CD4-positive, alpha-beta T cell (primary cell): ENCODE results near the gene ACVR1. TPM values are rescaled to one million over a fixed set of nuclear protein-coding genes. Genes with fewer than 3 reads are reported as not detected.

Experiments used
- ATAC-seq: fragments of 200-7000 bp; cut with Tn5 transposase; one replicate; pipeline ENCODE4 v1.10.0; 2022; ENCODE audit warnings: mild to moderate bottlenecking; ENCODE audit not compliant: poor library complexity
- CTCF ChIA-PET: fragments of 350-600 bp; sonication (Branson Sonifier 250); formaldehyde crosslinking; loops from one replicate; lab custom pipeline; 2021; ENCODE audit warnings: antibody characterized with exemption, inconsistent platforms; lab: Charles Lee
- POLR2A ChIA-PET: fragments of 350-600 bp; sonication (Branson Sonifier 250); formaldehyde crosslinking; loops from one replicate; lab custom pipeline; 2021; ENCODE audit warnings: antibody characterized with exemption, inconsistent platforms; lab: Charles Lee
- DNase-seq, 14 experiments: peaks; one replicate each; pipeline ENCODE4 v3.0.0-alpha.2; 2013 to 2020; ENCODE audit warnings: mixed read lengths in 2 of 14
- H3K27ac ChIP-seq, 2 donors: one replicate each; pipeline versions ENCODE4 v1.5.1 to v1.7.0; 2013; ENCODE audit warnings: low read length in 2 of 2, low read depth in 1 of 2, mild to moderate bottlenecking in 1 of 2
- H3K27me3 ChIP-seq, 2 experiments: 1 replicate in 1 of 2; 2 replicates in 1 of 2; pipeline versions ENCODE4 v1.6.1 to v1.7.0; 2013; ENCODE audit warnings: low read length in 2 of 2, control low read depth in 1 of 2, mild to moderate bottlenecking in 1 of 2, moderate library complexity in 1 of 2; ENCODE audit not compliant: insufficient read depth in 2 of 2, control insufficient read depth in 1 of 2
- H3K36me3 ChIP-seq: one replicate; pipeline ENCODE4 v1.6.1; 2013; ENCODE audit warnings: low read length, control low read depth; ENCODE audit not compliant: insufficient read depth
- H3K4me1 ChIP-seq: one replicate; pipeline ENCODE4 v1.6.1; 2013; ENCODE audit warnings: low read length, control low read depth; ENCODE audit not compliant: insufficient read depth
- H3K4me3 ChIP-seq: one replicate; pipeline ENCODE4 v1.5.1; 2013; ENCODE audit warnings: mild to moderate bottlenecking, low read length, moderate library complexity
- H3K9me3 ChIP-seq, 2 experiments: 1 replicate in 1 of 2; 2 replicates in 1 of 2; pipeline versions ENCODE4 v1.6.1 to v1.7.0; 2013; ENCODE audit warnings: low read length in 2 of 2, mild to moderate bottlenecking in 2 of 2, control low read depth in 1 of 2, moderate library complexity in 1 of 2; ENCODE audit not compliant: control insufficient read depth in 1 of 2, insufficient read depth in 1 of 2
- H3K27ac Mint-ChIP-seq: one replicate; pipeline ENCODE4 v1.8.0; 2020; ENCODE audit warnings: mixed read lengths
- H3K27me3 Mint-ChIP-seq: one replicate; pipeline ENCODE4 v1.8.0; 2021; ENCODE audit warnings: mixed read lengths
- H3K36me3 Mint-ChIP-seq: one replicate; pipeline ENCODE4 v1.8.0; 2021; ENCODE audit warnings: low read depth, mixed read lengths
- H3K4me1 Mint-ChIP-seq: one replicate; pipeline ENCODE4 v1.8.0; 2021; ENCODE audit warnings: low read depth, mixed read lengths
- H3K4me3 Mint-ChIP-seq: one replicate; pipeline ENCODE4 v1.8.0; 2020; ENCODE audit warnings: mild to moderate bottlenecking, mixed read lengths
- H3K9me3 Mint-ChIP-seq: one replicate; pipeline ENCODE4 v1.8.0; 2020; ENCODE audit warnings: mixed read lengths
- CTCF ChIP-seq: fragments of 200-600 bp; IDR thresholded peaks from one replicate; pipeline ENCODE4 v1.8.0; 2022; ENCODE audit warnings: antibody characterized with exemption, mild to moderate bottlenecking
- intact Hi-C, 2 experiments: fragments of 100-400 bp; cut with DNase I in 1 of 2; cut with micrococcal nuclease in 1 of 2; formaldehyde crosslinking; loops; one replicate each; pipeline versions ENCODE4 v1.15.1 to v1.9.0; 2023 to 2025; cut with DNase I, micrococcal nuclease
- total RNA-seq, 174 experiments: library from RNA in 2 of 174; stranded (reverse) in 2 of 174; gene quantifications; one replicate each; pipeline ENCODE4 v1.2.3 and lab custom pipeline; 2021 to 2026

ACVR1 gene
- total RNA-seq, 2 experiments from 2014 or later: 14.3 to 16.7 TPM

GRCh38 chr2:157732596-157732995 is 143.5 kb downstream of the ACVR1 start:
- no peaks in the 10 kb centered on the region for H3K27me3 ChIP-seq
- H3K36me3 ChIP-seq: peaks cover 44% of the 10 kb centered on the region
- no peak overlapping the region for H3K27ac Mint-ChIP-seq
- no peak for TF ChIP-seq CTCF
- DNase-seq (no peak), ATAC-seq (no peak)
- H3K4me3 Mint-ChIP-seq: no peak overlapping the region
- H3K4me3 ChIP-seq: no peak overlapping the region
- H3K4me1 Mint-ChIP-seq: no peaks in the 10 kb centered on the region
- H3K36me3 Mint-ChIP-seq: peaks cover 97% of the 10 kb centered on the region
- intact Hi-C loops: no loop called here
- CTCF ChIA-PET: no interaction called here
- no peaks in the 10 kb centered on the region for H3K27me3 Mint-ChIP-seq
- H3K9me3 Mint-ChIP-seq: peaks cover 7% of the 10 kb centered on the region
- POLR2A ChIA-PET: no interaction called here
- no peaks in the 10 kb centered on the region for H3K9me3 ChIP-seq
- no peaks in the 10 kb centered on the region for H3K4me1 ChIP-seq
- no peak overlapping the region for H3K27ac ChIP-seq

GRCh38 chr2:157727693-157728092 is 148.4 kb downstream of the ACVR1 start:
- no peak overlapping the region for H3K4me3 ChIP-seq
- H3K27ac ChIP-seq: no peak overlapping the region
- no peaks in the 10 kb centered on the region for H3K27me3 Mint-ChIP-seq
- DNase-seq (no peak), ATAC-seq (no peak)
- no peak for TF ChIP-seq CTCF
- H3K4me1 ChIP-seq: no peaks in the 10 kb centered on the region
- peaks cover 14% of the 10 kb centered on the region for H3K9me3 Mint-ChIP-seq
- peaks cover 94% of the 10 kb centered on the region for H3K36me3 Mint-ChIP-seq
- H3K36me3 ChIP-seq: peaks cover 3% of the 10 kb centered on the region
- POLR2A ChIA-PET: no interaction called here
- H3K9me3 ChIP-seq: peaks cover 4 to 16% of the 10 kb centered on the region in 2 experiments
- intact Hi-C loops: no loop called here
- no peak overlapping the region for H3K4me3 Mint-ChIP-seq
- H3K4me1 Mint-ChIP-seq: no peaks in the 10 kb centered on the region
- H3K27ac Mint-ChIP-seq: no peak overlapping the region
- CTCF ChIA-PET: no interaction called here
- H3K27me3 ChIP-seq: no peaks in the 10 kb centered on the region

DNA sequence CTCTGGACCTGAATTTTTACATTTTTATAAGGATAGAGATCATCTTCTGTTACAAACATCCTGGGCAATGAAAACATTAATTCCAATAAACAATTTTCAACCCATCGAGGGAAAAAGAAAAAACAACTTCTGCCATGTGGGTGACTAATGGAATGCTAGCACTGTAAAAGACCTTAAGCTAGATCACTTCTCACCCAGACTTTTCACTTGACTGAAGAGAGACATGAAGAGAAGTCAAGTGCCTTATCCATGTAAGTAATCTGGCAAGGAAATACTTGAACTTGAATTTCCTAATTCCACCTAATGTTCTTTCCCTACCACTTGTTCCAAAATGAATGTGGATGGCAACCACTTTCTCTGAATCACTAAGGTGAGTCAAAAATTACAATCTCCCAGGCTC is 149.2 kb downstream of the ACVR1 start:
- POLR2A ChIA-PET: no interaction called here
- no peak for TF ChIP-seq CTCF
- CTCF ChIA-PET: no interaction called here
- H3K9me3 ChIP-seq: peaks cover 4 to 23% of the 10 kb centered on the region in 2 experiments
- no peak overlapping the region for H3K27ac Mint-ChIP-seq
- H3K27ac ChIP-seq: no peak overlapping the region
- H3K36me3 Mint-ChIP-seq: peaks cover 94% of the 10 kb centered on the region
- H3K4me3 Mint-ChIP-seq: no peak overlapping the region
- no peak overlapping the region for H3K4me3 ChIP-seq
- H3K9me3 Mint-ChIP-seq: peaks cover 15% of the 10 kb centered on the region
- no peaks in the 10 kb centered on the region for H3K27me3 Mint-ChIP-seq
- no peaks in the 10 kb centered on the region for H3K4me1 ChIP-seq
- ATAC-seq (no peak), DNase-seq (no peak)
- H3K4me1 Mint-ChIP-seq: no peaks in the 10 kb centered on the region
- intact Hi-C loops: no loop called here
- H3K27me3 ChIP-seq: no peaks in the 10 kb centered on the region
- H3K36me3 ChIP-seq: peaks cover 2% of the 10 kb centered on the region
